Measurements from ENCODE around the gene MBD6. TPM values are rescaled to one million over a fixed set of nuclear protein-coding genes. Genes with fewer than 3 reads are reported as not detected.

Gene MBD6
- total RNA-seq, 6 donors from 2014 or later: 25.1 to 184 (median 94.7) TPM

GRCh38 chr12:57477710-57478681 lies 44.6 kb upstream of the MBD6 start:
- 58 to 59% methylated on average over 12 of the region's 12 CpGs for WGBS, 2 donors
- peak in 1 of 2 donors; percentile 63 for DNase-seq
- peaks cover 0 to 24% (median 6%) of the 10 kb centered on the region in 4 donors for H3K27me3 ChIP-seq

GRCh38 chr12:57479043-57479375 lies 43.6 kb upstream of the MBD6 start:
- Histone ChIP-seq H3K36me3 (peaks cover 0 to 3% (median 0%) of the 10 kb centered on the region in 4 donors), H3K4me1 (peaks cover 16 to 37% (median 25%) of the 10 kb centered on the region in 4 donors), H3K4me3 (peak overlapping the region in 3 of 4 donors; percentile 6 to 54 (median 14)), H3K27ac (peak overlapping the region; percentile 75 to 90 (median 82)), H3K27me3 (peaks cover 0 to 24% (median 6%) of the 10 kb centered on the region in 4 donors), H3K9me3 (no peaks in the 10 kb centered on the region)
- no peak for DNase-seq
- no peak for ATAC-seq (ENCODE audit: low FRiP score in 2 of 2)
- TF ChIP-seq POLR2AphosphoS5 (IDR thresholded peaks at IDR 0.05): no peak
- no peak for TF ChIP-seq EP300 (IDR thresholded peaks at IDR 0.05)
- TF ChIP-seq CTCF (IDR thresholded peaks at IDR 0.05): no peak
- TF ChIP-seq POLR2A (IDR thresholded peaks at IDR 0.05): no peak
- 87 to 89% methylated on average over 10 of the region's 10 CpGs for WGBS, 2 donors

More at GRCh38 chr12:57477710-57478681, 44.6 kb upstream of the MBD6 start:
- Histone ChIP-seq H3K27ac (peak overlapping the region; percentile 75 to 90 (median 82)), H3K4me1 (peaks cover 16 to 37% (median 25%) of the 10 kb centered on the region in 4 donors), H3K4me3 (peak overlapping the region in 3 of 4 donors; percentile 40 to 54 (median 50)), H3K36me3 (peaks cover 0 to 3% (median 0%) of the 10 kb centered on the region in 4 donors), H3K9me3 (no peaks in the 10 kb centered on the region)
- TF ChIP-seq CTCF (IDR thresholded peaks at IDR 0.05) (no peak), POLR2A (IDR thresholded peaks at IDR 0.05) (peak in 1 of 4 donors; percentile 67), POLR2AphosphoS5 (IDR thresholded peaks at IDR 0.05) (peak in 1 of 2 donors; percentile 20), EP300 (IDR thresholded peaks at IDR 0.05) (no peak)
- ATAC-seq (ENCODE audit: low FRiP score in 2 of 2): peak; percentile 28 to 52

- Histone ChIP-seq H3K27me3 (peaks cover 0 to 21% (median 6%) of the 10 kb centered on the region in 4 donors), H3K9me3 (no peaks in the 10 kb centered on the region), H3K4me1 (peaks cover 16 to 35% (median 24%) of the 10 kb centered on the region in 4 donors), H3K36me3 (peaks cover 0 to 3% (median 0%) of the 10 kb centered on the region in 4 donors), H3K4me3 (peak within 1 kb of the TSS in 3 of 4 donors; percentile 6 to 54 (median 14)), H3K27ac (peak within 1 kb of the TSS; percentile 75 to 90 (median 82))
- 57 to 70% methylated on average over 6 of the region's 6 CpGs for WGBS, 2 donors
- ATAC-seq (ENCODE audit: low FRiP score in 2 of 2): peak in 1 of 2 donors; percentile 5
- TF ChIP-seq POLR2AphosphoS5 (IDR thresholded peaks at IDR 0.05) (no peak), POLR2A (IDR thresholded peaks at IDR 0.05) (peak in 1 of 4 donors; percentile 34)
- peak in 1 of 2 donors; percentile 64 for DNase-seq
Measured at GRCh38 chr12:57479376-57480115, 43.1 kb upstream of the MBD6 start, which contains the start of gene ARHGAP9. Gene ARHGAP9 (minus strand): TSS chr12:57479866. CDS start chr12:57479406, 460 bp downstream.

- Histone ChIP-seq H3K27ac (peak overlapping the region in 1 of 4 donors; percentile 3), H3K27me3 (peaks cover 0 to 1% (median under 1%) of the 10 kb centered on the region in 4 donors)
Measured at GRCh38 chr12:57481671-57482070, 41.0 kb upstream of the MBD6 start.

More at GRCh38 chr12:57481671-57482070, 41.0 kb upstream of the MBD6 start:
- no peak for ATAC-seq (ENCODE audit: low FRiP score in 2 of 2)
- 70 to 80% methylated on average over 1 of the region's 1 CpG for WGBS, 2 donors
- H3K36me3 ChIP-seq: no peaks in the 10 kb centered on the region
- no peak overlapping the region for H3K4me3 ChIP-seq
- no peak for DNase-seq
- TF ChIP-seq EP300 (IDR thresholded peaks at IDR 0.05): no peak
- TF ChIP-seq CTCF (IDR thresholded peaks at IDR 0.05): no peak
- TF ChIP-seq POLR2AphosphoS5 (IDR thresholded peaks at IDR 0.05): no peak
- TF ChIP-seq POLR2A (IDR thresholded peaks at IDR 0.05): no peak
- H3K9me3 ChIP-seq: no peaks in the 10 kb centered on the region
- H3K4me1 ChIP-seq: peaks cover 3 to 14% (median 5%) of the 10 kb centered on the region in 4 donors

Measured in upper lobe of left lung (tissue), 6 donors.